HCT116 (cell line): Measurements from ENCODE around the gene SBNO2. TPM values are rescaled to one million over a fixed set of nuclear protein-coding genes. Genes with fewer than 3 reads are reported as not detected.

Experiments used
- ATAC-seq: fragments of 200-7000 bp; cut with Tn5 transposase; 2 replicates; pipeline ENCODE4 v1.9.1; 2020; ENCODE audit warnings: mild to moderate bottlenecking, moderate library complexity
- BruUV-seq: library from RNA; stranded (reverse); fragments of 400-500 nt; replicated peaks from 2 replicates; lab custom pipeline; 2021; lab: Mats Ljungman, UMichigan
- CTCF ChIA-PET: fragments of 300-600 bp; sonication (Branson Sonifier 250); formaldehyde crosslinking; loops from one replicate; lab custom pipeline; 2021; ENCODE audit warnings: antibody characterized with exemption; lab: Charles Lee
- POLR2A ChIA-PET: fragments of 300-600, 350-600 bp; sonication (Branson Sonifier 250); formaldehyde crosslinking; loops from one replicate; lab custom pipeline; 2021; ENCODE audit warnings: antibody characterized with exemption; lab: Charles Lee
- RAD21 ChIA-PET, 2 experiments: fragments of 300-600 bp; sonication (Branson Sonifier 250); formaldehyde crosslinking; loops; one replicate each; lab custom pipeline; 2023; ENCODE audit warnings: low total read pairs in 2 of 2; ENCODE audit not compliant: uncharacterized antibody in 2 of 2, unreplicated experiment in 2 of 2, low non-redundant PET in 1 of 2; lab: Charles Lee
- DNase-seq: peaks from one replicate; pipeline ENCODE4 v3.0.0-alpha.2; 2010; ENCODE audit warnings: low read depth, low spot score
- H2AFZ ChIP-seq: fragments of 200-600 bp; shearing (Covaris generic), sonication (generic); 2 replicates; pipeline ENCODE4 v1.6.1; 2017; ENCODE audit warnings: low read depth, mixed run types, mixed read lengths, antibody characterized with exemption, low read length; ENCODE audit not compliant: poor library complexity, severe bottlenecking
- H3K27ac ChIP-seq: 2 replicates; pipeline ENCODE4 v1.5.1; 2012; ENCODE audit warnings: low read depth, low read length
- H3K27me3 ChIP-seq: fragments of 200-600 bp; sonication (generic); 2 replicates; pipeline ENCODE4 v1.6.1; 2016; ENCODE audit warnings: mixed run types, low read length, mixed read lengths; ENCODE audit not compliant: insufficient read depth
- H3K36me3 ChIP-seq, 2 experiments: fragments of 200-500 bp in 1 of 2; fragments of 200-600 bp in 1 of 2; sonication (Bioruptor generic) in 1 of 2; sonication (generic) in 1 of 2; 2 replicates each; pipeline versions ENCODE4 v1.5.1 to v1.6.1; 2014 to 2016; ENCODE audit warnings: low read length in 2 of 2, inconsistent platforms in 1 of 2, mixed read lengths in 1 of 2, mixed run types in 1 of 2; ENCODE audit not compliant: insufficient read depth in 2 of 2, control insufficient read depth in 1 of 2
- H3K4me1 ChIP-seq, 2 experiments: fragments of 200-600 bp in 1 of 2; sonication (generic) in 1 of 2; 2 replicates each; pipeline versions ENCODE4 v1.5.1 to v1.6.1; 2012 to 2017; ENCODE audit warnings: low read length in 2 of 2, inconsistent platforms in 1 of 2, mild to moderate bottlenecking in 1 of 2, mixed read lengths in 1 of 2, mixed run types in 1 of 2, moderate library complexity in 1 of 2; ENCODE audit not compliant: insufficient read depth in 2 of 2, control insufficient read depth in 1 of 2
- H3K4me2 ChIP-seq: fragments of 200-600 bp; sonication (generic); 2 replicates; pipeline ENCODE4 v1.6.1; 2017; ENCODE audit warnings: mixed run types, low read length, mixed read lengths
- H3K4me3 ChIP-seq, 2 experiments: fragments of 200-600 bp in 1 of 2; sonication (generic) in 1 of 2; replicated peaks in 1 of 2; 2 replicates each; pipeline ENCODE4 v1.5.1; 2011 to 2016; ENCODE audit warnings: low read length in 2 of 2, control low read depth in 1 of 2, low read depth in 1 of 2, mild to moderate bottlenecking in 1 of 2, mixed read lengths in 1 of 2, mixed run types in 1 of 2
- H3K79me2 ChIP-seq: fragments of 200-600 bp; sonication (generic); 2 replicates; pipeline ENCODE4 v1.6.1; 2017; ENCODE audit warnings: mild to moderate bottlenecking, mixed run types, low read length, moderate library complexity, mixed read lengths; ENCODE audit not compliant: insufficient read depth
- H3K9ac ChIP-seq: fragments of 200-600 bp; sonication (generic); 2 replicates; pipeline ENCODE4 v1.6.1; 2016; ENCODE audit warnings: low read length, mixed read lengths
- H3K9me2 ChIP-seq: fragments of 200-600 bp; sonication (generic), shearing (Covaris generic); 2 replicates; pipeline ENCODE4 v1.6.1; 2017; ENCODE audit warnings: mixed run types, mild to moderate bottlenecking, moderate library complexity; ENCODE audit not compliant: insufficient read depth
- H3K9me3 ChIP-seq, 2 experiments: fragments of 200-500 bp in 1 of 2; fragments of 200-600 bp in 1 of 2; sonication (Bioruptor generic) in 1 of 2; sonication (generic) in 1 of 2; 2 replicates each; pipeline ENCODE4 v1.6.1; 2014 to 2017; ENCODE audit warnings: low read length in 2 of 2, mixed read lengths in 2 of 2, inconsistent platforms in 1 of 2, low read depth in 1 of 2, mild to moderate bottlenecking in 1 of 2, mixed run types in 1 of 2, moderate library complexity in 1 of 2; ENCODE audit not compliant: control insufficient read depth in 1 of 2, insufficient read depth in 1 of 2
- H4K20me1 ChIP-seq: fragments of 200-600 bp; sonication (generic), shearing (Covaris generic); 2 replicates; pipeline ENCODE4 v1.6.1; 2017; ENCODE audit warnings: mixed run types, mild to moderate bottlenecking, moderate library complexity; ENCODE audit not compliant: insufficient read depth
- ATF3 ChIP-seq: IDR thresholded peaks from 2 replicates; pipeline ENCODE4 v1.6.1; 2012
- CTCF ChIP-seq, 3 experiments: fragments of 200-600 bp in 1 of 3; sonication (generic) in 1 of 3; IDR thresholded peaks in 2 of 3; conservative IDR thresholded peaks in 1 of 3; 2 replicates each; pipeline ENCODE4 v1.5.1; 2012 to 2017; ENCODE audit warnings: low read depth in 2 of 3, low read length in 2 of 3, antibody characterized with exemption in 1 of 3, borderline replicate concordance in 1 of 3, control low read depth in 1 of 3, mild to moderate bottlenecking in 1 of 3, mixed read lengths in 1 of 3, mixed run types in 1 of 3, moderate library complexity in 1 of 3; ENCODE audit not compliant: insufficient read depth in 1 of 3
- EGR1 ChIP-seq: IDR thresholded peaks from 2 replicates; pipeline ENCODE4 v1.6.1; 2012; ENCODE audit warnings: low read depth
- ELF1 ChIP-seq: IDR thresholded peaks from 2 replicates; pipeline ENCODE4 v1.6.1; 2012; ENCODE audit warnings: low read depth, borderline replicate concordance
- EZH2 ChIP-seq: fragments of 200-600 bp; sonication (generic); IDR thresholded peaks from 2 replicates; pipeline ENCODE4 v1.6.1; 2017; ENCODE audit warnings: antibody characterized with exemption, mixed run types
- EZH2phosphoT487 ChIP-seq: fragments of 200-600 bp; IDR thresholded peaks from 2 replicates; pipeline ENCODE4 v1.6.1; 2018; ENCODE audit warnings: antibody characterized with exemption, borderline replicate concordance
- RAD21 ChIP-seq: IDR thresholded peaks from 2 replicates; pipeline ENCODE4 v1.6.1; 2012; ENCODE audit warnings: low read depth, mild to moderate bottlenecking
- REST ChIP-seq: IDR thresholded peaks from 2 replicates; pipeline ENCODE4 v1.6.1; 2012; ENCODE audit warnings: low read depth
- intact Hi-C: fragments of 100-400 bp; cut with micrococcal nuclease; formaldehyde crosslinking; loops from 2 replicates; pipeline ENCODE4 v1.10.0; 2022
- total RNA-seq: library from RNA; stranded (reverse); gene quantifications from one replicate; pipeline ENCODE4 v1.2.1, GENCODE V29; 2021; ENCODE audit not compliant: unreplicated experiment

Gene SBNO2
- total RNA-seq, 1 experiment from 2014 or later = 66.4 TPM

- DNase-seq = no peak
- H3K9me2 ChIP-seq = no peaks in the 10 kb centered on the region
- no peaks in the 10 kb centered on the region for H3K9me3 ChIP-seq
- no peak overlapping the region for H3K4me3 ChIP-seq
- intact Hi-C loops = no loop called here
- TF ChIP-seq REST = no peak
- TF ChIP-seq CTCF (IDR thresholded peaks at IDR 0.05 in 2 of 3, conservative IDR thresholded peaks at IDR 0.05 in 1 of 3; ENCODE audit: borderline replicate concordance in 1 of 3, insufficient read depth in 1 of 3, low read depth in 2 of 3, low read length in 2 of 3) = no peak
- no peak for TF ChIP-seq EZH2phosphoT487
- TF ChIP-seq ELF1 = no peak
- TF ChIP-seq ATF3 = no peak
- TF ChIP-seq EGR1 = no peak
- TF ChIP-seq RAD21 = no peak
- no peak for TF ChIP-seq EZH2
- H4K20me1 ChIP-seq = no peaks in the 10 kb centered on the region
- no peaks in the 10 kb centered on the region for H3K4me1 ChIP-seq
- H3K4me2 ChIP-seq = no peak overlapping the region
- POLR2A ChIA-PET = no interaction called here
- no peak overlapping the region for H3K27ac ChIP-seq
- H3K36me3 ChIP-seq = peaks cover 2 to 6% of the 10 kb centered on the region in 2 experiments; a peak in 2 of 4 replicates
- H2AFZ ChIP-seq = no peak overlapping the region
- no TSS peak for BruUV-seq
- H3K79me2 ChIP-seq = peaks cover 4% of the 10 kb centered on the region; the same call in 1 of the 2 replicates
- ATAC-seq = no peak
- H3K9ac ChIP-seq = no peak overlapping the region
- CTCF ChIA-PET = no interaction called here
- H3K27me3 ChIP-seq = no peaks in the 10 kb centered on the region
- RAD21 ChIA-PET = no interaction called here
Measured at GRCh38 chr19:1145635-1146411, 28.2 kb downstream of the SBNO2 start.
